DND-41 (cell line): ENCODE data around the gene ALG12.

ENCODE experiments used
- EZH2 ChIP-seq: IDR thresholded peaks from 3 replicates; pipeline ENCODE4 v1.6.1; 2012; ENCODE audit warnings: borderline replicate concordance, low read depth, mild to moderate bottlenecking, moderate library complexity, low read length, inconsistent platforms; ENCODE audit not compliant: severe bottlenecking
- TF ChIP-seq, protein P1 (sequence below): IDR thresholded peaks from 2 replicates; pipeline ENCODE4 v1.5.1; 2012; ENCODE audit warnings: borderline replicate concordance, low read length, moderate library complexity, mild to moderate bottlenecking; ENCODE audit not compliant: poor library complexity, severe bottlenecking; ENCODE audit errors: extremely low read depth

DNA sequence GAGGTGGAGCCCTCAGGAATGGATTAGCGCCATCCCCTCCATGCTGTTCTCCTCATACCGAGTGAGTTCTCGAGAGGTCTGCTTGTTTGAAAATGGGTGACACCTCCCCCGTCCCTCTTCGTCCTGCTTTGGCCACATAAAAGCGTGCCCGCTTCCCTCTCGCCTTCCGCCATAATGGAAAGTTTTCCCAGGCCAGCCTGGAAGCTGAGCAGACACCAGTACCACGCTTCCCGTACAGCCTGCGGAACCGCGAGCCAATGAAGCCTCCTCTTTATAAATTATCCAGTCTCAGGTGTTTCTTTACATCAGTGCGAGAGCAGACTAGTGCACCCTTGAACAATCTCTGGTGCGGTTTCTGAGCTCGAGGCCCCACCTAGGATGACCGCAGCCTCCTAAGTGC, 12.8 kb downstream of the ALG12 start:
- TF ChIP-seq, protein P1, sequence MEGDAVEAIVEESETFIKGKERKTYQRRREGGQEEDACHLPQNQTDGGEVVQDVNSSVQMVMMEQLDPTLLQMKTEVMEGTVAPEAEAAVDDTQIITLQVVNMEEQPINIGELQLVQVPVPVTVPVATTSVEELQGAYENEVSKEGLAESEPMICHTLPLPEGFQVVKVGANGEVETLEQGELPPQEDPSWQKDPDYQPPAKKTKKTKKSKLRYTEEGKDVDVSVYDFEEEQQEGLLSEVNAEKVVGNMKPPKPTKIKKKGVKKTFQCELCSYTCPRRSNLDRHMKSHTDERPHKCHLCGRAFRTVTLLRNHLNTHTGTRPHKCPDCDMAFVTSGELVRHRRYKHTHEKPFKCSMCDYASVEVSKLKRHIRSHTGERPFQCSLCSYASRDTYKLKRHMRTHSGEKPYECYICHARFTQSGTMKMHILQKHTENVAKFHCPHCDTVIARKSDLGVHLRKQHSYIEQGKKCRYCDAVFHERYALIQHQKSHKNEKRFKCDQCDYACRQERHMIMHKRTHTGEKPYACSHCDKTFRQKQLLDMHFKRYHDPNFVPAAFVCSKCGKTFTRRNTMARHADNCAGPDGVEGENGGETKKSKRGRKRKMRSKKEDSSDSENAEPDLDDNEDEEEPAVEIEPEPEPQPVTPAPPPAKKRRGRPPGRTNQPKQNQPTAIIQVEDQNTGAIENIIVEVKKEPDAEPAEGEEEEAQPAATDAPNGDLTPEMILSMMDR: no peak
- no peak for TF ChIP-seq EZH2
